Measurements from ENCODE around the gene ADGRG6. TPM values are rescaled to one million over a fixed set of nuclear protein-coding genes. Genes with fewer than 3 reads are reported as not detected.

The ADGRG6 gene
- total and polyA plus RNA-seq, 2 donors (not counting 3 experiments of a cell fraction or from before 2014, with no cell fraction given): 99.3 to 166 TPM

DNA sequence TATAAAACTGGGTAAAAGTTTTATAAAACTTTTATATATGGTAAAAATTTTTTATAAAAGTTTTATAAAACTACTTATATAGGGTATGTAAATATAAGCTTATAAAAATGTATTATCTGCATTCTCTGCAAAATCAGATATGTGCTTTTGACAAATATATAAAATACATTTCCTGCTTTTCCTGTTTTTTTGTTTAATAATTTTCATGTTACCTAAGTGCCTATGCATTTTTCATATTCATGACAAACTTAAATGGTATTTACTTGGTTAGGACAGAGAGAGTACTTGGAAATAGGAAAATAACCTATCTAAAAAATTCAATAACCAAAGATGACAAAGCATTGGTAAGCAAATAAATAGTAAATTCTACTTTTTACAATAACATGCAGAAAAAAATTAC, 41.2 kb downstream of the ADGRG6 start:
- DNase-seq (ENCODE audit: low read depth, low spot score) (no peak), FAIRE-seq (no peak)
- Histone ChIP-seq H3K36me3 (ENCODE audit: control insufficient read depth in 2 of 2, extremely low read depth in 1 of 2, insufficient read depth in 2 of 2, low read length in 2 of 2) (no peaks in the 10 kb centered on the region), H3K9me1 (replicated peaks; ENCODE audit: control insufficient read depth, extremely low read depth, insufficient read depth, low read length) (no peaks in the 10 kb centered on the region), H3K9ac (replicated peaks; ENCODE audit: extremely low read depth, insufficient read depth, low read length) (peak overlapping the region; percentile 9), H3K9me3 (replicated peaks; ENCODE audit: control insufficient read depth, insufficient read depth, low read length) (no peaks in the 10 kb centered on the region), H3K27ac (ENCODE audit: insufficient read depth, low read depth, low read length) (no peak overlapping the region), H3K4me1 (ENCODE audit: control insufficient read depth, extremely low read depth, insufficient read depth, low read length) (peaks cover 20% of the 10 kb centered on the region), H3K4me3 (replicated peaks in 1 of 3; ENCODE audit: insufficient read depth in 1 of 3, low read depth in 1 of 3, low read length in 3 of 3) (no peak overlapping the region), H2AFZ (ENCODE audit: low read depth, low read length) (no peak overlapping the region), H4K20me1 (replicated peaks; ENCODE audit: control insufficient read depth, extremely low read depth, insufficient read depth, low read length) (no peaks in the 10 kb centered on the region), H3K79me2 (ENCODE audit: control insufficient read depth, insufficient read depth, low read length) (peaks cover 60% of the 10 kb centered on the region), H3K27me3 (ENCODE audit: control insufficient read depth in 2 of 2, insufficient read depth in 2 of 2, low read length in 2 of 2) (no peaks in the 10 kb centered on the region), H3K4me2 (ENCODE audit: insufficient read depth, low read length) (peak overlapping the region; percentile 24)
- intact Hi-C loops (cut with micrococcal nuclease): no loop called here
- POLR2A ChIA-PET: no interaction called here
- CTCF ChIA-PET: interaction anchor here (1.2 to 1.4 kb wide), 2 partner anchors 18 to 30 kb away, joined by 3 read pairs; no protein-coding TSS in a partner anchor
- TF ChIP-seq FOS (IDR thresholded peaks at IDR 0.05; ENCODE audit: borderline replicate concordance, insufficient read depth, low read length) (no peak), EZH2 (IDR thresholded peaks at IDR 0.05; ENCODE audit: borderline replicate concordance, low read depth, low read length, severe bottlenecking) (no peak), POLR2AphosphoS5 (IDR thresholded peaks at IDR 0.05; ENCODE audit: insufficient read depth, low read depth, low read length) (no peak), MYC (IDR thresholded peaks at IDR 0.05; ENCODE audit: low read depth, low read length) (no peak), POLR2A (IDR thresholded peaks at IDR 0.05; ENCODE audit: low read depth, low read length) (no peak), JUN (IDR thresholded peaks at IDR 0.05; ENCODE audit: borderline replicate concordance, insufficient read depth, insufficient read length, low read depth) (no peak), GATA2 (IDR thresholded peaks at IDR 0.05; ENCODE audit: insufficient read depth, insufficient read length, low read depth, low read length) (no peak)
- TF ChIP-seq, protein P1, sequence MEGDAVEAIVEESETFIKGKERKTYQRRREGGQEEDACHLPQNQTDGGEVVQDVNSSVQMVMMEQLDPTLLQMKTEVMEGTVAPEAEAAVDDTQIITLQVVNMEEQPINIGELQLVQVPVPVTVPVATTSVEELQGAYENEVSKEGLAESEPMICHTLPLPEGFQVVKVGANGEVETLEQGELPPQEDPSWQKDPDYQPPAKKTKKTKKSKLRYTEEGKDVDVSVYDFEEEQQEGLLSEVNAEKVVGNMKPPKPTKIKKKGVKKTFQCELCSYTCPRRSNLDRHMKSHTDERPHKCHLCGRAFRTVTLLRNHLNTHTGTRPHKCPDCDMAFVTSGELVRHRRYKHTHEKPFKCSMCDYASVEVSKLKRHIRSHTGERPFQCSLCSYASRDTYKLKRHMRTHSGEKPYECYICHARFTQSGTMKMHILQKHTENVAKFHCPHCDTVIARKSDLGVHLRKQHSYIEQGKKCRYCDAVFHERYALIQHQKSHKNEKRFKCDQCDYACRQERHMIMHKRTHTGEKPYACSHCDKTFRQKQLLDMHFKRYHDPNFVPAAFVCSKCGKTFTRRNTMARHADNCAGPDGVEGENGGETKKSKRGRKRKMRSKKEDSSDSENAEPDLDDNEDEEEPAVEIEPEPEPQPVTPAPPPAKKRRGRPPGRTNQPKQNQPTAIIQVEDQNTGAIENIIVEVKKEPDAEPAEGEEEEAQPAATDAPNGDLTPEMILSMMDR (IDR thresholded peaks at IDR 0.05; ENCODE audit: extremely low read depth in 1 of 2, insufficient read depth in 1 of 2, low read depth in 1 of 2, low read length in 2 of 2): no peak
- TF ChIP-seq, protein P2, sequence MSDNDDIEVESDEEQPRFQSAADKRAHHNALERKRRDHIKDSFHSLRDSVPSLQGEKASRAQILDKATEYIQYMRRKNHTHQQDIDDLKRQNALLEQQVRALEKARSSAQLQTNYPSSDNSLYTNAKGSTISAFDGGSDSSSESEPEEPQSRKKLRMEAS (IDR thresholded peaks at IDR 0.05; ENCODE audit: insufficient read depth, insufficient read length): no peak
- no TSS peak for BruUV-seq (replicated peaks)
- dilution Hi-C loops (cut with MboI; ENCODE audit: extremely low pct_ligation_motif_present, low sequenced_read_pairs): no loop called here

All from endothelial cell of umbilical vein (primary cell).